ENCODE measurements around the gene SPSB3. TPM values are rescaled to one million over a fixed set of nuclear protein-coding genes. Genes with fewer than 3 reads are reported as not detected.

SPSB3 gene
- total and polyA plus RNA-seq, 12 donors: 8.3 to 297 (median 107) TPM

DNA sequence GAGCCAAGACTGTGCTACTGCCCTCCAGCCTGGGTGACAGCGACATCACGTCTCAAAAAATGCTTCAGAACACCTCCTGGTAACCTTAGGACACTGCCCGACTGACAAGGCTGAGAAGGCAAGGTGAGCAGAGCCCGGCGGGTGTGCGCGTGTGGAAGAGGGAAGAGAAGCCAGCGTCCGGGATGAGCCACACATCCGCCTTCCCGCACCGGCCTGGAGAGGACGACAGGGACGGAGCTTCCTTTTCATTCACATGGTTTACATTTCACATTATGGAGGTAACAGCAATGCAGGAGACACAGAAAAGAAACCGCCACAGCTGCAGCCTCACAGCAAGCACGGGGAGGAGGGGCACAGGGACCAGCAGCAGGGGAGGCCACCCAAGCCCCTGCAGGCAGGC is 27.7 kb upstream of the SPSB3 start:
- WGBS, 4 donors: 93 to 96% (median 95%) methylated on average over 16 of the region's 16 CpGs
- H3K27me3 ChIP-seq: no peaks in the 10 kb centered on the region
- no peak overlapping the region for H3K27ac ChIP-seq
- no peaks in the 10 kb centered on the region for H3K4me1 ChIP-seq (replicated peaks in 1 of 2)
- DNase-seq: no peak
- no peaks in the 10 kb centered on the region for H3K9me3 ChIP-seq (replicated peaks in 1 of 3)
- TF ChIP-seq POLR2A (IDR thresholded peaks at IDR 0.05): no peak
- TF ChIP-seq, protein P1, sequence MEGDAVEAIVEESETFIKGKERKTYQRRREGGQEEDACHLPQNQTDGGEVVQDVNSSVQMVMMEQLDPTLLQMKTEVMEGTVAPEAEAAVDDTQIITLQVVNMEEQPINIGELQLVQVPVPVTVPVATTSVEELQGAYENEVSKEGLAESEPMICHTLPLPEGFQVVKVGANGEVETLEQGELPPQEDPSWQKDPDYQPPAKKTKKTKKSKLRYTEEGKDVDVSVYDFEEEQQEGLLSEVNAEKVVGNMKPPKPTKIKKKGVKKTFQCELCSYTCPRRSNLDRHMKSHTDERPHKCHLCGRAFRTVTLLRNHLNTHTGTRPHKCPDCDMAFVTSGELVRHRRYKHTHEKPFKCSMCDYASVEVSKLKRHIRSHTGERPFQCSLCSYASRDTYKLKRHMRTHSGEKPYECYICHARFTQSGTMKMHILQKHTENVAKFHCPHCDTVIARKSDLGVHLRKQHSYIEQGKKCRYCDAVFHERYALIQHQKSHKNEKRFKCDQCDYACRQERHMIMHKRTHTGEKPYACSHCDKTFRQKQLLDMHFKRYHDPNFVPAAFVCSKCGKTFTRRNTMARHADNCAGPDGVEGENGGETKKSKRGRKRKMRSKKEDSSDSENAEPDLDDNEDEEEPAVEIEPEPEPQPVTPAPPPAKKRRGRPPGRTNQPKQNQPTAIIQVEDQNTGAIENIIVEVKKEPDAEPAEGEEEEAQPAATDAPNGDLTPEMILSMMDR (IDR thresholded peaks at IDR 0.05): no peak
- peaks cover 0 to 53% of the 10 kb centered on the region in 2 donors for H3K36me3 ChIP-seq (replicated peaks in 1 of 2)
- H3K4me3 ChIP-seq: no peak overlapping the region
- intact Hi-C loops (cut with DNase I): no loop called here

DNA sequence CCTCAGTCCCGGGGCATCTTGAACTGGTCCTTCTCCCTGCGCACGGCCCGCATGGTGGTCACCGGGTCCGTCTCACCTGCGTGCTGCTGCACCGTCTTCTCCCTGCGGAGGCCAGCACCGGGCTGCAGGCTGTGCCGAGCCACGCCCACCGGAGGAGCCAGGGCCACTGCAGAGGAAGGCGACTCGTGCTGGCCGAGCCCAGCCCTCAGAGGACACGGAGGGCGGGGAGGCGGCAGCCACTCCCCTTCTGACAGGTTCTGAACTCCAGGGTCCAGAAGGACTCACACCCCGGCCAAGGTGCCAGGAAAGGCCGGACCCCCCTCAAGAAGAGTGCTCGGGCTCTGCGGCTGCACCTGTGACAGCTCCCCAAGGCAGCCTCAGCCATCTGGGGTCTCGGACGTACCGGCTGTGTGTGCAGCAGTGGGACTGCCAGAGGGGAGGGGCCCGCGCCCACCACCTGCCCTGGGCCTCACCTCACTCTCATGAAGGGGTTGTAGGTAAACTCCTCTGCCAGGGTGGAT is 27.0 kb upstream of the SPSB3 start:
- Histone ChIP-seq H3K4me3 (no peak overlapping the region), H3K27ac (no peak overlapping the region), H3K36me3 (replicated peaks in 1 of 2) (peaks cover 0 to 48% of the 10 kb centered on the region in 2 donors), H3K27me3 (no peaks in the 10 kb centered on the region), H3K4me1 (replicated peaks in 1 of 2) (no peaks in the 10 kb centered on the region), H3K9me3 (replicated peaks in 1 of 3) (no peaks in the 10 kb centered on the region)
- intact Hi-C loops (cut with DNase I): no loop called here
- DNase-seq: no peak
- no peak for TF ChIP-seq POLR2A (IDR thresholded peaks at IDR 0.05)
- TF ChIP-seq, protein P1 (IDR thresholded peaks at IDR 0.05): no peak
- 71 to 83% (median 77%) methylated on average over 7 to 28 of the region's 28 CpGs for WGBS, 4 donors

DNA sequence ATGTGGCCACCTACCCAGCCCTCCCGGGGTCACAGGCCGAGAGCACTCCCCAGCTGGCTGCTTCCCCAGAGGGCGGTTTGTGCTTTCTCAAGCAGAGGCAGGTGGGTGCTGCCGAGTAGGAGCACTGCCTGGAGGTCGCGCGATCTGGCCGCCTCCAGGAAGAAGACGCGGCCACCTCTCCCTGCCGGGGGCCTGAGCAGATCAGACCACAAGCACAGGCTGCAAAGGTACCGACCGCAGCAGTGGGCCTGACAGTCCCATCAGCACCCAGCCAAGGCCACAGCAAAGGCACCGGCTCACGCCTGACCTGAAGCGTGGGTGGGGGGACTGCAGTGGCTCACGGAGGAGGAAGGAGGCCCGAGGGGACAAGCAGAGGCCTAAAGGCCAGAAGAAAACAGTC is 26.3 kb upstream of the SPSB3 start:
- no peak for DNase-seq
- intact Hi-C loops (cut with DNase I): no loop called here
- Histone ChIP-seq H3K36me3 (replicated peaks in 1 of 2) (peaks cover 0 to 42% of the 10 kb centered on the region in 2 donors), H3K9me3 (replicated peaks in 1 of 3) (no peaks in the 10 kb centered on the region), H3K27me3 (no peaks in the 10 kb centered on the region), H3K27ac (no peak overlapping the region), H3K4me1 (replicated peaks in 1 of 2) (no peaks in the 10 kb centered on the region), H3K4me3 (no peak overlapping the region)
- WGBS, 4 donors: 74 to 84% (median 80%) methylated on average over 7 to 18 of the region's 18 CpGs
- TF ChIP-seq, protein P1 (IDR thresholded peaks at IDR 0.05): no peak
- TF ChIP-seq POLR2A (IDR thresholded peaks at IDR 0.05): no peak

DNA sequence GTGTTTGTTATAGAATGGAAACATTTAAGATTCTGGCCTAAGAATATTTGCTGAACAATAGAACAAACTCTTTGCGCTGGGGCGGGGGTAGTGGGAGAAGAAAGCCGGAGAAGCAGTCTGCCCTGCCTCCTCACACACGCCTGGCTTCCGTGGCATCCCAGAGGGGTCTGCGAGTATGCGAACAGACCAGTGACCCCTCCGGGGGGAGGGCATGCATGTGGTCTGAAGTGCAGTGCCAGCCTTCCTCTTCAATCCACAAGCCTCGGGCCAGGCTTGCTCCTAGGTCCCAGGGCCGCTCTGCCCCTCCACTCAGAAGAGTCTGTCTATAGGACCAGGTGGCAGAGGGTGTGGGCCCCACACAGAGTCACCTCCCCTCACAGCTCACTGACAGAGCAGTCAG is 25.3 kb upstream of the SPSB3 start:
- Histone ChIP-seq H3K27ac (no peak overlapping the region), H3K4me3 (no peak overlapping the region), H3K9me3 (replicated peaks in 1 of 3) (no peaks in the 10 kb centered on the region), H3K36me3 (replicated peaks in 1 of 2) (peaks cover 0 to 36% of the 10 kb centered on the region in 2 donors), H3K27me3 (no peaks in the 10 kb centered on the region), H3K4me1 (replicated peaks in 1 of 2) (no peaks in the 10 kb centered on the region)
- TF ChIP-seq POLR2A (IDR thresholded peaks at IDR 0.05): no peak
- TF ChIP-seq, protein P1 (IDR thresholded peaks at IDR 0.05): no peak
- no peak for DNase-seq
- intact Hi-C loops (cut with DNase I): no loop called here
- WGBS, 4 donors: 88 to 94% (median 91%) methylated on average over 8 to 10 of the region's 10 CpGs
